HCEC 1CT (cell line): ENCODE data around the gene MYH10.

Experiments
- DNase-seq: peaks from one replicate; pipeline ENCODE4 v3.0.0-alpha.2; 2017

MYH10 gene

GRCh38 chr17:8647956-8648355 lies 17.4 kb upstream of the MYH10 start:
- DNase-seq, result no peak

GRCh38 chr17:8647202-8647601 lies 16.7 kb upstream of the MYH10 start:
- no peak for DNase-seq

GRCh38 chr17:8644507-8644902 lies 14.0 kb upstream of the MYH10 start:
- no peak for DNase-seq

GRCh38 chr17:8643855-8644506 lies 13.5 kb upstream of the MYH10 start:
- DNase-seq, result no peak

- DNase-seq, result no peak
These were observed 9.2 kb upstream of the MYH10 start for GRCh38 chr17:8639709-8640108.

- no peak for DNase-seq
These were observed 1.5 kb upstream of the MYH10 start for GRCh38 chr17:8632061-8632460.

- DNase-seq, result no peak
These were observed 991 bp upstream of the MYH10 start for GRCh38 chr17:8631554-8631877.

GRCh38 chr17:8630802-8631553 lies 453 bp upstream of the MYH10 start:
- peak; percentile 99 for DNase-seq

GRCh38 chr17:8629371-8630226 lies 926 bp downstream of the MYH10 start:
- peak; percentile 42 for DNase-seq

GRCh38 chr17:8628609-8629169 lies 1.8 kb downstream of the MYH10 start:
- DNase-seq, result no peak

- DNase-seq, result no peak
These were observed 2.4 kb downstream of the MYH10 start for GRCh38 chr17:8628172-8628571.

GRCh38 chr17:8623591-8623990 lies 6.9 kb downstream of the MYH10 start:
- no peak for DNase-seq

GRCh38 chr17:8622191-8622590 lies 8.3 kb downstream of the MYH10 start:
- no peak for DNase-seq

- DNase-seq, result peak; percentile 27
These were observed 8.9 kb downstream of the MYH10 start for GRCh38 chr17:8621585-8621984.

GRCh38 chr17:8619294-8619693 lies 11.2 kb downstream of the MYH10 start:
- no peak for DNase-seq

GRCh38 chr17:8618825-8619224 lies 11.7 kb downstream of the MYH10 start:
- no peak for DNase-seq

- no peak for DNase-seq
These were observed 15.5 kb downstream of the MYH10 start for GRCh38 chr17:8614988-8615387.

GRCh38 chr17:8611619-8612298 lies 18.8 kb downstream of the MYH10 start:
- no peak for DNase-seq

GRCh38 chr17:8611137-8611536 lies 19.4 kb downstream of the MYH10 start:
- no peak for DNase-seq

GRCh38 chr17:8610558-8610957 lies 20.0 kb downstream of the MYH10 start:
- no peak for DNase-seq

- no peak for DNase-seq
These were observed 20.6 kb downstream of the MYH10 start for GRCh38 chr17:8609910-8610309.

- no peak for DNase-seq
These were observed 22.5 kb downstream of the MYH10 start for GRCh38 chr17:8608001-8608400.

- DNase-seq, result no peak
These were observed 24.1 kb downstream of the MYH10 start for GRCh38 chr17:8606401-8606800.
